A673 (cell line): Measurements from ENCODE around the gene SLX4.

Experiments
- CTCF ChIP-seq: fragments of 300-800, 200-600 bp; sonication (generic); conservative IDR thresholded peaks from 2 replicates; pipeline ENCODE4 v1.5.1; 2017; ENCODE audit warnings: low read depth, mild to moderate bottlenecking, antibody characterized with exemption, low read length, moderate library complexity, mixed read lengths
- EZH2 ChIP-seq: fragments of 200-600 bp; sonication (generic); IDR thresholded peaks from 2 replicates; pipeline ENCODE4 v1.6.1; 2017; ENCODE audit warnings: borderline replicate concordance, low read depth, mild to moderate bottlenecking, mixed read lengths, antibody characterized with exemption, low read length; ENCODE audit not compliant: poor library complexity, severe bottlenecking

GRCh38 chr16:3542601-3543373 lies 68.6 kb downstream of the SLX4 start:
- TF ChIP-seq CTCF: no peak
- TF ChIP-seq EZH2: no peak
